K562 (cell line): Measurements from ENCODE around the gene CARD18.

Experiments
- CTCF ChIP-seq, 3 experiments: IDR thresholded peaks in 2 of 3; conservative IDR thresholded peaks in 1 of 3; 2 replicates each; pipeline ENCODE4 v1.5.1; 2011 to 2012; ENCODE audit warnings: low read length in 3 of 3, mild to moderate bottlenecking in 3 of 3, control low read depth in 2 of 3, improper control_type of control experiment in 1 of 3, inconsistent platforms in 1 of 3, low read depth in 1 of 3, mixed read lengths in 1 of 3, moderate library complexity in 1 of 3; ENCODE audit not compliant: insufficient read depth in 2 of 3
- FOSL1 ChIP-seq: fragments of 200-800 bp; sonication (Bioruptor generic); conservative IDR thresholded peaks from 2 replicates; pipeline ENCODE4 v1.6.1; 2016; ENCODE audit warnings: missing genetic modification characterization, missing compliant biosample characterization
- POLR2A ChIP-seq: fragments of 450-650 bp; conservative IDR thresholded peaks from 2 replicates; pipeline ENCODE4 v1.6.1; 2016
- POLR3A ChIP-seq: IDR thresholded peaks from 2 replicates; pipeline ENCODE4 v1.6.1; 2011; ENCODE audit warnings: borderline replicate concordance, mild to moderate bottlenecking, moderate library complexity; ENCODE audit not compliant: insufficient read length, insufficient read depth; ENCODE audit errors: extremely low read depth

- TF ChIP-seq POLR2A (no peak), CTCF (IDR thresholded peaks at IDR 0.05 in 2 of 3, conservative IDR thresholded peaks at IDR 0.05 in 1 of 3; ENCODE audit: insufficient read depth in 2 of 3, low read depth in 1 of 3, low read length in 3 of 3) (no peak), FOSL1 (no peak), POLR3A (no peak)
Observed at GRCh38 chr11:105149477-105149876, 9.9 kb upstream of the CARD18 start.
